Liver (tissue), 9 donors: ENCODE measurements around the gene ARMH3. TPM values are rescaled to one million over a fixed set of nuclear protein-coding genes. Genes with fewer than 3 reads are reported as not detected.

Experiments used
- DNase-seq: peaks from one replicate; pipeline ENCODE4 v3.0.0-alpha.2; 2017; ENCODE audit warnings: low spot score
- H3K27ac ChIP-seq, 2 donors: one replicate each; pipeline ENCODE4 v1.7.0; 2013; ENCODE audit warnings: inconsistent platforms in 2 of 2, low read length in 2 of 2, control low read depth in 1 of 2, low read depth in 1 of 2, mild to moderate bottlenecking in 1 of 2
- H3K27me3 ChIP-seq, 4 donors: one replicate each; pipeline versions ENCODE4 v1.6.1 to v1.7.0; 2013; ENCODE audit warnings: low read length in 3 of 4, inconsistent platforms in 1 of 4, mild to moderate bottlenecking in 1 of 4, moderate library complexity in 1 of 4; ENCODE audit not compliant: control insufficient read depth in 4 of 4, insufficient read depth in 4 of 4
- H3K36me3 ChIP-seq, 4 donors: one replicate each; pipeline versions ENCODE4 v1.6.1 to v1.7.0; 2013; ENCODE audit warnings: low read length in 3 of 4, mild to moderate bottlenecking in 3 of 4, low read depth in 1 of 4, moderate library complexity in 1 of 4; ENCODE audit not compliant: control insufficient read depth in 4 of 4, insufficient read depth in 3 of 4
- H3K4me1 ChIP-seq, 4 donors: one replicate each; pipeline versions ENCODE4 v1.6.1 to v1.7.0; 2013; ENCODE audit warnings: low read length in 3 of 4, mild to moderate bottlenecking in 3 of 4, moderate library complexity in 1 of 4; ENCODE audit not compliant: control insufficient read depth in 4 of 4, insufficient read depth in 4 of 4
- H3K4me3 ChIP-seq, 3 donors: one replicate each; pipeline versions ENCODE4 v1.6.1 to v1.7.0; 2013; ENCODE audit warnings: low read length in 3 of 3, control low read depth in 1 of 3, low read depth in 1 of 3, mild to moderate bottlenecking in 1 of 3
- H3K9ac ChIP-seq, 2 donors: one replicate each; pipeline ENCODE4 v1.7.0; 2013; ENCODE audit warnings: low read length in 2 of 2, mild to moderate bottlenecking in 2 of 2, moderate library complexity in 2 of 2, control low read depth in 1 of 2, low read depth in 1 of 2
- H3K9me3 ChIP-seq, 4 donors: one replicate each; pipeline versions ENCODE4 v1.6.1 to v1.7.0; 2013; ENCODE audit warnings: low read length in 3 of 4; ENCODE audit not compliant: control insufficient read depth in 4 of 4
- CTCF ChIP-seq: fragments of 150-350 bp; IDR thresholded peaks from 2 replicates; pipeline ENCODE4 v1.5.1; 2017; ENCODE audit warnings: improper control_type of control experiment, low read depth, low read length; ENCODE audit not compliant: missing input control
- EGR1 ChIP-seq, 2 donors: IDR thresholded peaks; 2 replicates each; pipeline ENCODE4 v1.6.1; 2016 to 2018; ENCODE audit warnings: antibody characterized with exemption in 2 of 2, low read depth in 2 of 2
- FOXA2 ChIP-seq: IDR thresholded peaks from 2 replicates; pipeline ENCODE4 v1.6.1; 2016; ENCODE audit warnings: antibody characterized with exemption
- GABPA ChIP-seq, 2 donors: IDR thresholded peaks in 1 of 2; conservative IDR thresholded peaks in 1 of 2; 2 replicates each; pipeline ENCODE4 v1.6.1; 2016; ENCODE audit warnings: antibody characterized with exemption in 2 of 2, mild to moderate bottlenecking in 1 of 2, moderate library complexity in 1 of 2
- HNF4A ChIP-seq, 2 donors: conservative IDR thresholded peaks; 2 replicates each; pipeline ENCODE4 v1.6.1; 2016; ENCODE audit warnings: antibody characterized with exemption in 2 of 2, mild to moderate bottlenecking in 2 of 2
- JUND ChIP-seq, 2 donors: IDR thresholded peaks; 2 replicates each; pipeline ENCODE4 v1.6.1; 2016; ENCODE audit warnings: antibody characterized with exemption in 2 of 2
- NR2F2 ChIP-seq: IDR thresholded peaks from 2 replicates; pipeline ENCODE4 v1.6.1; 2016; ENCODE audit warnings: antibody characterized with exemption
- RXRA ChIP-seq, 2 donors: IDR thresholded peaks; 2 replicates each; pipeline ENCODE4 v1.6.1; 2017 to 2018; ENCODE audit warnings: antibody characterized with exemption in 2 of 2, mild to moderate bottlenecking in 1 of 2
- SP1 ChIP-seq: IDR thresholded peaks from 2 replicates; pipeline ENCODE4 v1.6.1; 2018; ENCODE audit warnings: antibody characterized with exemption, mild to moderate bottlenecking
- TAF1 ChIP-seq: conservative IDR thresholded peaks from 2 replicates; pipeline ENCODE4 v1.6.1; 2016; ENCODE audit warnings: antibody characterized with exemption, mild to moderate bottlenecking
- YY1 ChIP-seq: IDR thresholded peaks from 2 replicates; pipeline ENCODE4 v1.6.1; 2016; ENCODE audit warnings: antibody characterized with exemption, mild to moderate bottlenecking
- WGBS: extraction: QIAGEN DNeasy Blood & Tissue Kit; methylation state at CpG from one replicate; pipeline ENCODE4 v1.1.7; 2013; 5-methylcytosine and 5-hydroxymethylcytosine counted together
- polyA plus RNA-seq, 2 donors: library from polyadenylated mRNA; stranded (reverse) in 1 of 2; unstranded in 1 of 2; fragments of 200-250 nt in 1 of 2; fragments of >200 nt in 1 of 2; fragmentation: Nextera tagmentation in 1 of 2; extraction: Ambion mirVana in 1 of 2; gene quantifications; one replicate each; pipeline versions ENCODE4 v1.2.1 to v1.2.3, GENCODE V29; 2013 to 2015
- total RNA-seq, 2 donors: library from RNA; depleted of rRNA; stranded (reverse); fragments of >200 nt; gene quantifications; one replicate each; pipeline ENCODE4 v1.2.3, GENCODE V29; 2014
- TF ChIP-seq, protein P1 (sequence below): IDR thresholded peaks from 2 replicates; pipeline ENCODE4 v1.6.1; 2016; ENCODE audit warnings: antibody characterized with exemption
- TF ChIP-seq, protein P2 (sequence below): IDR thresholded peaks from 2 replicates; pipeline ENCODE4 v1.6.1; 2016; ENCODE audit warnings: antibody characterized with exemption
- donor health status: healthy.
- donor health status: healthy.
- donor health status: healthy.
- donor health status: healthy.
- donor health status: healthy.

ARMH3 gene
- total and polyA plus RNA-seq, 4 donors = 5.3 to 14.9 (median 9.2) TPM

- TF ChIP-seq, protein P1, sequence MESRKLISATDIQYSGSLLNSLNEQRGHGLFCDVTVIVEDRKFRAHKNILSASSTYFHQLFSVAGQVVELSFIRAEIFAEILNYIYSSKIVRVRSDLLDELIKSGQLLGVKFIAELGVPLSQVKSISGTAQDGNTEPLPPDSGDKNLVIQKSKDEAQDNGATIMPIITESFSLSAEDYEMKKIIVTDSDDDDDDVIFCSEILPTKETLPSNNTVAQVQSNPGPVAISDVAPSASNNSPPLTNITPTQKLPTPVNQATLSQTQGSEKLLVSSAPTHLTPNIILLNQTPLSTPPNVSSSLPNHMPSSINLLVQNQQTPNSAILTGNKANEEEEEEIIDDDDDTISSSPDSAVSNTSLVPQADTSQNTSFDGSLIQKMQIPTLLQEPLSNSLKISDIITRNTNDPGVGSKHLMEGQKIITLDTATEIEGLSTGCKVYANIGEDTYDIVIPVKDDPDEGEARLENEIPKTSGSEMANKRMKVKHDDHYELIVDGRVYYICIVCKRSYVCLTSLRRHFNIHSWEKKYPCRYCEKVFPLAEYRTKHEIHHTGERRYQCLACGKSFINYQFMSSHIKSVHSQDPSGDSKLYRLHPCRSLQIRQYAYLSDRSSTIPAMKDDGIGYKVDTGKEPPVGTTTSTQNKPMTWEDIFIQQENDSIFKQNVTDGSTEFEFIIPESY = no peak
- TF ChIP-seq NR2F2 = no peak
- no peak for TF ChIP-seq GABPA (IDR thresholded peaks at IDR 0.05 in 1 of 2, conservative IDR thresholded peaks at IDR 0.05 in 1 of 2)
- no peak for TF ChIP-seq FOXA2
These were observed 223.6 kb downstream of the ARMH3 start (continued) for GRCh38 chr10:101832325-101832771.

- no peaks in the 10 kb centered on the region for H3K9me3 ChIP-seq
- no peaks in the 10 kb centered on the region for H3K27me3 ChIP-seq
- H3K4me3 ChIP-seq = peak overlapping the region in 1 of 3 donors; percentile 54
- peaks cover 0 to 25% (median 8%) of the 10 kb centered on the region in 4 donors for H3K4me1 ChIP-seq
- H3K9ac ChIP-seq = no peak overlapping the region
- DNase-seq = no peak
- TF ChIP-seq NR2F2 = no peak
- TF ChIP-seq TAF1 = no peak
- TF ChIP-seq RXRA (IDR thresholded peaks at IDR 0.05) = no peak
- no peak for TF ChIP-seq EGR1 (IDR thresholded peaks at IDR 0.05; ENCODE audit: low read depth in 2 of 2)
- TF ChIP-seq HNF4A (conservative IDR thresholded peaks at IDR 0.05) = no peak
- TF ChIP-seq, protein P2, sequence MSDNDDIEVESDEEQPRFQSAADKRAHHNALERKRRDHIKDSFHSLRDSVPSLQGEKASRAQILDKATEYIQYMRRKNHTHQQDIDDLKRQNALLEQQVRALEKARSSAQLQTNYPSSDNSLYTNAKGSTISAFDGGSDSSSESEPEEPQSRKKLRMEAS = no peak
- TF ChIP-seq CTCF = no peak
- WGBS = 80% methylated on average over 9 of the region's 9 CpGs
- peak overlapping the region; percentile 11 to 74 for H3K27ac ChIP-seq
- H3K36me3 ChIP-seq = no peaks in the 10 kb centered on the region
These were observed 224.7 kb downstream of the ARMH3 start for GRCh38 chr10:101831169-101831811.

- Histone ChIP-seq H3K36me3 (no peaks in the 10 kb centered on the region), H3K4me3 (peak overlapping the region; percentile 33 to 54 (median 52)), H3K27me3 (no peaks in the 10 kb centered on the region), H3K27ac (peak overlapping the region; percentile 45 to 74), H3K9me3 (no peaks in the 10 kb centered on the region), H3K4me1 (peaks cover 0 to 25% (median 8%) of the 10 kb centered on the region in 4 donors), H3K9ac (no peak overlapping the region)
- WGBS = 4% methylated on average over 56 of the region's 56 CpGs
- TF ChIP-seq EGR1 (IDR thresholded peaks at IDR 0.05; ENCODE audit: low read depth in 2 of 2) (no peak), GABPA (IDR thresholded peaks at IDR 0.05 in 1 of 2, conservative IDR thresholded peaks at IDR 0.05 in 1 of 2) (peak in 1 of 2 donors; percentile 19), JUND (IDR thresholded peaks at IDR 0.05) (no peak), CTCF (no peak), YY1 (no peak), SP1 (peak; percentile 69)
- TF ChIP-seq, protein P2 = peak; percentile 53
- DNase-seq = peak; percentile 90
These were observed 225.4 kb downstream of the ARMH3 start for GRCh38 chr10:101830322-101831168.
